GM18502 (cell line): ENCODE results near the gene MACROH2A1.

Experiments
- ATAC-seq: cut with Tn5 transposase; IDR thresholded peaks from one replicate; pipeline ENCODE4 v1.9.1; 2021; ENCODE audit warnings: mild to moderate bottlenecking; ENCODE audit not compliant: unreplicated experiment, poor library complexity

MACROH2A1 gene

DNA sequence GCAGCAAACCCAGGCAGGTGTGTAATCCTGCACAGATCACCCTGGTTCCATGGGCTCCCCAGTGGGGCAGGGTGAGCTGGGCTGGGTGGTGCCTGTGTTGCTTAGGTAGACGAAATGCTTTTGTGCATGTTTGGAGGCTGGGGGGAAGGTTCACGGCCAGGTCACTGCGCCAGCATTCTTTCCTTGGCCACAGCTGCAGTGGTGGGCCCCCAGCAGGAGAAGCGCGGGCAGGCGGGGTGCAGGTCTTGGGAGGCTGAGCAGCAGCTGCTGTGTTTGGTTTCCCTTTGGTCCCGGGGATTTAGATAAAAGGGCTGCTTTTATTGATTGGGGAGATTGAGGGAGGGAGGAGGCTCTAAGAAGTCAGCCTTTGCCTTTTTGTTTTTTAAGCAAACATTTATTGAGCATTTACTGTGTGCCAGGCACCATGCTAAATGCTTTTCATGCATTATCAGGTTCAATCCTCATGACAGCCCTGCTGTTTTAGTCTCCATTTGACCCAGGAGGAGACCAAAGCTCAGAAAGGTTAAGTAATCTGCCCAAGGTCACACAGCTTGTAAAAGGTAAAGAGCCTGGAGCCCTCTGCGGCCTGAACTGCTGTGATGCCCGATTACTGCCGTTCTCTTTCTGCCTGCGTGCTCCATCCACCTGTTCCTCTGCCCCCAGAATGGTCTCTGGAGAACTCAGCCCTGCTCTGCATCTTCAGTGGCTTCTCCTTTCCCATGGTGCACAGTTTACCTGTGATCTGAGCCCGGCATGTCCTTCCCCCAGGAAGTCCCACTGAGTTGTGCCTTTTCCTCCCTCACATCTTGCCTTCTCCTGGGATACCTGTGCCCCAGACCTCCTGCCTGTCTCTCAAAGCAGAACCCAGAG is 94.4 kb downstream of the MACROH2A1 start:
- no peak for ATAC-seq

- no peak for ATAC-seq
These were observed 95.4 kb downstream of the MACROH2A1 start for GRCh38 chr5:135303582-135304173.

- ATAC-seq, result no peak
These were observed 101.9 kb downstream of the MACROH2A1 start for GRCh38 chr5:135296900-135297816.

DNA sequence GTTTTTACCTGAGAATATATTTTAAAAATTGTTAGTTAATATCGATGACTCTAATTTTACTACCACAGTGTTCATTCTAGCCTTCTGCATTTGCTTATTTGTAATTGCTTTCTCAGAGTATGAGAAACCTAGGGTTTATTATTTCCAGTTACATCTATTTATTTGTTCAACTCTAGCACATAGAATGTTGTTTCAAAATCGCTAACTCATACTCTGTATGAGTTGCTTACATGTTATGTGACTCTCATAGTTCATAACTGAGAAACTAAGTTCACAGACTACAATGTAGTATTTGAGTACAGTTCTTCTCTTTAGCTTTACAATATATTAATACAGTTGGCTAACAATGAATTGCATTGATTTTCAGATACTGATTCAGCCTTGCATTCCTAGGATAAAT is 103.2 kb downstream of the MACROH2A1 start:
- ATAC-seq, result no peak

DNA sequence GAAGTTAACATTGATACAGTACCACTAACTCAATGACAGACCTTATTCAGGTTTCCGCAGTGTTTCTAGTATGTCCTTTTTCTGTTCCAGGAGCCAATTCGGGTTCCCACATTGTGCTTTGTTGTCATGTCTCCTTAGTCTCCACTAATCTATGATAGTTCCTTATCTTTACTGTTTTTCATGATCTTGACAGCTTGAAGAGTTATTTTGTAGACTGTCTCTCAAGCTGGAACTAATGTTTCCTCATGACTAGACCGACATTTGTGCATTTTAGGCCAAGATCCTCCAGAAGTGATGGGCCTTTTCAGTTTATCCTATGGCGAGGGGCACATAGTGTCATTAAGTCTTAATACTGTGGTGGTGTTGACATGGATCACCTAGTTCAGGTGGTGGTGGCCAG is 104.2 kb downstream of the MACROH2A1 start:
- no peak for ATAC-seq

- ATAC-seq, result no peak
These were observed 109.4 kb downstream of the MACROH2A1 start for GRCh38 chr5:135289651-135290050.

GRCh38 chr5:135287551-135287950 is 111.5 kb downstream of the MACROH2A1 start:
- ATAC-seq, result no peak
